ENCODE data around the gene NOS1.

- TF ChIP-seq CTCF (conservative IDR thresholded peaks at IDR 0.05 in 1 of 2, IDR thresholded peaks at IDR 0.05 in 1 of 2; ENCODE audit: extremely low read depth in 1 of 2, insufficient read depth in 1 of 2, low read depth in 1 of 2, low read length in 2 of 2) (no peak), EZH2 (IDR thresholded peaks at IDR 0.05; ENCODE audit: borderline replicate concordance, low read length) (no peak)
Observed at GRCh38 chr12:117352883-117353282, 8.5 kb downstream of the NOS1 start.
